NK-92 (cell line): ENCODE data around the gene ZNF585A.
"Not testable (repeated sequence)": the region's sequence is repeated elsewhere in the genome, so short reads cannot be mapped to it uniquely, and the experiment has no call there.

ENCODE experiments used
- DNase-seq: peaks from one replicate; lab custom pipeline; 2025; ENCODE audit not compliant: unreplicated experiment; lab: John Stamatoyannopoulos, UW

Gene ZNF585A

DNA sequence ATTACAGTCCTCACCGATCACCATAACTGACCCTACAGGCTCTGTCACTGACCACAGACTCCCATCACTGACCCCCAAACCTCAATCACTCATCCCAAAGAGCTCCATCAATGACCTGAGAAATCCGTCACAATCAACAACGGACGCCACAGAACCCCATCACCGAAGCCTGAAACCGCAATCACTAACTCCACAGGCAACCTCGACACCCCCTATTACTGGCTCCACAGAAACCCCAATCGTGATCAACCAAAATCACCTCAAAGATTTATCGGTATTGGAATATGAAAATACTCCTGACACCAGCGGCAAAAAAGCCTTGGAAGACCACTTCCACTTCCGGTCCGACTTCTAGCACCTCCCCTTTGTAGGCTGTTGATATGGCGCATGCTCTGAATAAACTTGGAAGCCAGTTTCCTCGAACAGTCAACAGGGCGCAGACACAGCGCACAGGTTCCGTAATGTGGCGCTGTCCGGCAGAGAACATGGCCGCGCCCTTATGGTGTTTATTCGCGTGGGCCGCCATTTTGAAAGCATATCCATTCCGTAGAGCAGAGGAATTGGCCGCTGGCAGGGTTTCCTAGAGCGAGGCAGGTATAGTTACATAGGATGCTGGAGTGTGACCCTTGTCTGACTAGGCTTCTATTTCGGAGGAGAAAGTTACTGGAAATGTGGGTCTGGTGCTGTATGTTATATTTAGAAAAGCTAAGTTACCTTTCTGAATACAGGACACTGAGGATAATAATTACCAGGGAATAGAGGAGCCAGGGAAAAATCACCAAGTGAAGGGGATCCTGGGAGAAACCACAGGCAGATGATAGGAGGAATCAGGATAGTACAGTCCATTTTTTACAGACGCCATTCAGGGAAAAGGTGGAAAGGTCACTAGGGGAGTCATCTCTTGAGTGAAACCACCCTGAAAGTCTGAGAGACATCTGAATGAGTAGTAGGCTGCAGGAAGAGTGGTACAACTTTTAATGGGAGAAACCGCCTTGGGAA is at the start of gene ZNF585A:
Gene ZNF585A (minus strand): TSS at position 328 of the 999 bp plus-strand sequence. CDS start 2,785 bp downstream, outside the sequence.
- peak; percentile 49 for DNase-seq

DNA sequence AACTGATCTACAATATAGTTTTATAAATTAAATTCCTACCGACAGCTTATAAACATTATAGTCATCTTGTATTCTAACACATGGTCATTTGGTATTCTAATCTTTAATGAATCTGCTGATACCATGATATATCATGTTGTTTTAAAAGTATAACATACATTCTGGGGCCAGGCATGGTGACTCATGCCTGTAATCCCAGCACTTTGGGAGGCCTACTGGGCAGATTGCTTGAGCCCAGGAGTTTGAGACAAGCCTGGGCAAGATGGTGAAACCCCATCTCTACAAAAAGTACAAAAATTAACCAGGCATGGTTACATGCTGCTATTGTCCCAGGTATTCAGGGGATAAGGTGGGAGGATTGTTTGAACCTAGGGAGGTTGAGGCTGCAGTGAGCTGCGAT is 48.6 kb upstream of the ZNF585A start:
- no peak for DNase-seq

- DNase-seq = no peak
Measured at GRCh38 chr19:37220383-37220782, 47.9 kb upstream of the ZNF585A start.

DNA sequence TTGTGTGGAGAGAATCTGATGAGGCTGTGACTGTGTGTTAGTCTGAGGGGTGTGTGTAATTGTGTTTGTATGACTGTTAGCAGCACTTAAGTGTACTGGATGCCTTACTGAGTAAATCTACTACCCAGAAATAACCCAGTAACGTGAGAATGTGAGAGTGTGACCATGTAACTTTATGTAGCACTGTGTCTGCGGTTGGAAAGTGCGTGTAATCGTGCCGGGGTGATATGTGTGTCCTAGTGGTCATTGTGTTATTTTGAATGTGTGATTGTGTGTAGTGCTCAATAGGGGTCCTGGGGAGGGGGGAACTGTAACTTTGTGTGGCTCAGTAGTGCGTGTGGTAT is 46.1 kb upstream of the ZNF585A start:
- DNase-seq = no peak

- no peak for DNase-seq
Measured at GRCh38 chr19:37217775-37218591, 45.5 kb upstream of the ZNF585A start, which contains the start of gene ZNF383. TSS of gene ZNF383 (plus strand) at chr19:37218214. CDS start at chr19:37230454, 12,240 bp downstream.

DNA sequence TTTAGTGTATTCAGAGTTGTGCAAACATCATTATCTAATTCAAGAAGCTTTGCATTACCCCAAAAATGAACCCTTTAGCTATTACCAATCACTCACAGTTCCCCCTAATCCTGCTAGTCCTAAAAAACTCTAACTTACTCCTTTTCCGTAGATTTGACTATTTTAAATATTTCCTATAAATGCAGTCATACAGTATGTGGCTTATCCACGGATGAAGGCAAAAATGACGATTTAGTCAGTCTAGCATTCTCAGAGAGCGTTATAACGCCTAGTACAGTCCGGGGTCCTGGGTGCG is 44.9 kb upstream of the ZNF585A start:
- no peak for DNase-seq

DNA sequence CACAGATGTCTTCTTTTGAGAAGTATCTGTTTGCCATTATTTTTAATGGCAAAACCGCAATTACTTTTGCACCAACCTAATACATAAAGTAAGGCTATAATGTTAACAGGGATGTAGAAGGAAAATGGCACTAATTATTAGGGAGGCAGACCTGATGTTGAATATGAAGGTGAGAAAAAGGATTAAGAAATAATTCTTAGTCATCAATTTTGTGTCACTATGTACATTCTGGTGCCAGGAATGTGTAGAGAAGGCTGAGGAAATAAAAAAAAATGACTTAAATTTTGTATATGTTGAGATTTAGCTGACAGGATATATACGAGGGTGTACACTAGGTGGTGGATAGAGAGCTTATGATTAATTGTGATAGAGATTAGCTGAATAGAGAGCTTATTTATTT is 25.3 kb upstream of the ZNF585A start:
- DNase-seq = no peak

GRCh38 chr19:37197115-37197514 is 24.6 kb upstream of the ZNF585A start:
- not testable (repeated sequence) for DNase-seq

- DNase-seq = not testable (repeated sequence)
Measured at GRCh38 chr19:37195248-37195647, 22.8 kb upstream of the ZNF585A start.

DNA sequence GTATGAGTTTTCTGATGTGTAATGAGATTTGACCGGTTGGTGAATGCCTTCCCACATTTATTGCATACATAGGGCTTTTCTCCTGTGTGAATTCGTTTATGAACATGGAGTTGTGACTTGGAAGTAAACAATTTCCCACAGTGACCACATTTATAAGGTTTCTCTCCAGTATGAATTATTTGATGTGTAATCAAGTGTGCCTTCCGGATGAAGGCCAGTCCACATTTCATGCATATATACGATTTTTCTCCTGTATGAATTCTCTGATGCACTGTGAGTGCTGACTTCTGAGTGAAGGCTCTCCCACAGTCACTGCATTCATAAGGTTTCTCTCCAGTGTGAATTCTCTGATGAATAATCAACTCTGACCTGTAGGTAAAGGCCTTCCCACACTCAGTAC is 13.6 kb upstream of the ZNF585A start:
- not testable (repeated sequence) for DNase-seq

DNA sequence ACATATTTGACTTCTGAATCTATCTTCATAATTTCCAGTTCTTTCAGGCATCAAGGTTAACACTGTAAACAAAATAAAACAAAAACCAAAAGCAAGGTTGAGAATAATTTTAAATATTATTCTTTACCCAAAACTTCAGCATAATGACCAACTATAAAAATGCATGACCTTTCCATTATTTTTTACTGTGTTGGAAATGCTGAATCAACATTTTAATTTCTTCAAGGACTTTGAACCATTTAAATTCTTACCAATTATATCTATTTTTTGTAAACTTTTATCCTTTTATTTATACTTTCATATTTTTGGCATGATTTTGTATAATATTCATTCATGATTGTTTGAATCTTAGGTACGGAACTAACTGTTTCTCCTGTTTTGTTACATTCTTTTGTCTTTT is 6.9 kb downstream of the ZNF585A start:
- no peak for DNase-seq

GRCh38 chr19:37160153-37160552 is 12.3 kb downstream of the ZNF585A start:
- no peak for DNase-seq

DNA sequence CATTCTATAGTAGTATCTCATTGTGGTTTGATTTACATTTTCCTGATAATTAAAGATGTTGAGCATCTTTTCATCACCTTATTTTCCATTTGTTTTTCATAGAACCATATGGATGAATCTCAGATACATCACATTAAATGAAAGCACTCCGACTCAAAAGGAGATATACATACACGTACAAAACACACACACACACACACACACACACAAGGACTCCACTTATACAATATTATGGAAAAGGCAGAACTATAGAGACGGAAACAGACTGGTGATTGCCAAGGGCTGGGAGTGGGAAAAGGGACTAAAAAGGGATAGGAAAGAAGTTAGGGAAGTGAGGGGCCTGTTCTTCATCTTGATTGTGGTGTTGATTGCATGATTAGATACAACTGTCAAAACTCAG is 24.3 kb downstream of the ZNF585A start:
- no peak for DNase-seq

DNA sequence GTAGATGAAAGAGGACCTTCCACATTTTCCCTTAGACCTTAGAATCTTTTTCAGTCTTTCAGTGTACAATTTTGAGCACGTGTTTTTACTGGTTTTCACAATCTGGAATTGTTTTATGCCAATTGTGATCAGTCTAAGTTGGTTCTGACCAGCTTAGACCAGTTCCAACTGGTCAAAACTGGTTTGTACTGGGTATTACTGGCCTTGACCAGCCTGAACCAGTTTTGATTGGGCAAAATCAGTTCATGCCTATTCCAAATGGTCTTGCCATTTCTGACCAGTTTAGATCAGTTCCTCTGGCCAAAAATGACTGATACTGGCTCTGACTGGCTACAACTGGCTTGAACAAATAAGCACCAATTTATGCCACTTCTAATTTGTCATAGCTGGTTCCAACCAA is 36.4 kb downstream of the ZNF585A start:
- no peak for DNase-seq

GRCh38 chr19:37128821-37129177 is 43.7 kb downstream of the ZNF585A start:
- no peak for DNase-seq

DNA sequence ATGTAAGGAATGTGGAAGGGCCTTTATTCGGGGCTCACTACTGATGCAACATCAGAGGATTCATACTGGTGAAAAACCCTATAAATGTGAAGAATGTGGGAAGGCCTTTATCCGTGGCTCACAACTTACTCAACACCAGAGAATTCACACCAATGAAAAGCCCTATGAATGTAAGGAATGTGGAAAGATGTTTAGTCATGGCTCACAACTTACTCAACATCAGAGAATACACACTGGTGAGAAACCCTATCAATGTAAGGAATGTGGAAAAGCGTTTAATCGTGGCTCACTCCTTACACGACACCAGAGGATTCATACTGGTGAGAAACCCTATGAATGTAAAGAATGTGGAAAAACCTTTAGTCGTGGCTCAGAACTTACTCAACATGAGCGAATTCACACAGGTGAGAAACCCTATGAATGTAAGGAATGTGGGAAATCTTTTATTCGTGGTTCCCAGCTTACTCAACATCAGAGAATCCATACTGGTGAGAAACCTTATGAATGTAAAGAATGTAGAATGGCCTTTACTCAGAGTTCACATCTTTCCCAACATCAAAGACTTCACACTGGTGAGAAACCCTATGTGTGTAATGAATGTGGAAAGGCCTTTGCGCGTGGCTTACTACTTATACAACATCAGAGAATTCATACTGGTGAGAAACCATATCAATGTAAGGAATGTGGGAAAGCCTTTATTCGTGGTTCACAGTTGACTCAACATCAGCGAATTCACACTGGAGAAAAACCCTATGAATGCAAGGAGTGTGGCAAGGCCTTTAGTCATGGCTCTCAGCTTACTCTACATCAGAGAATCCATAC is 44.3 kb downstream of the ZNF585A start:
- no peak for DNase-seq

DNA sequence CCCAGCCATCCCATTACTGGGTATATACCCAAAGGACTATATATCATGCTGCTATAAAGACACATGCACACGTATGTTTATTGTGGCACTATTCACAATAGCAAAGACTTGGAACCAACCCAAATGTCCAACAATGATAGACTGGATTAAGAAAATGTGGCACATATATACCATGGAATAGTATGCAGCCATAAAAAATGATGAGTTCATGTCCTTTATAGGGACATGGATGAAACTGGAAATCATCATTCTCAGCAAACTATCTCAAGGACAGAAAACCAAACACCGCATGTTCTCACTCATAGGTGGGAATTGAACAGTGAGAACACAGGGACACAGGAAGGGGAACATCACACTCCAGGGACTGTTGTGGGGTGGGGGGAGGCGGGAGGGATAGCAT is 50.4 kb downstream of the ZNF585A start:
- not testable (repeated sequence) for DNase-seq

DNA sequence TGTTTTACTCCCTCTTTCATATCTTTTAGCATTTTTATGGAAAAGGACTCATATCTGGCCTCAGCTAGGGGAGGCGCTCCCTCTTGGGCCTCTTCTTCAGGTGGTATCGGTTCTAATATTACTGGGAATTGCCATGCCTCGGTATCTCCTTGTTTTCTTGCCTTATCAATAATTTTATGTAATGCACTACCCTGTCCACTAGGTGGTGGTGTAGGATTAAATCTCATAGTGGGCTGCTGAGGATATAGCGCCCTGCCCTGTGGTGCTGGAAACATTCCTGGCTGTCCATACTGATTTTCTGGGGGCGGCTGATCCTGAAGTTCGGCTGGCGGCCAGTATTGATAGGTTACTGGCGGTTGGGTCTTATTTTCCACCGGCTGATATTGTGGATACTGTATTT is 58.5 kb downstream of the ZNF585A start:
- no peak for DNase-seq

DNA sequence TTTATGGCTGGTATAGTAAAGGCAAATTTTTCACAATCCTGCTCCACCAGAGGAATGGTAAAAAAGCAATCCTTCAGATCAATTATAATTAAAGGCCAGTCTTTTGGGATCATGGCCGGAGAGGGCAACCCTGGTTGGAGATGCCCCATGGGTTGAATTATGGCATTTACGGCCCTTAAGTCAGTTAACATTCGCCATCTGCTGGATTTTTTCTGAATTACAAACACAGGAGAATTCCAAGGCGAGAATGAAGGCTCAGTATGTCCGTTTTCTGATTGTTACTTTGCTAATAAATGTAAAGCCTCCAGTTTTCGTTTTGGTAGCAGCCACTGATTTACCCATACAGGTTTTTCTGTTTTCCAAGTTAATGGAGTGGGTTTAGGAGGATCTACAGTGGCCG is 60.7 kb downstream of the ZNF585A start:
- DNase-seq = not testable (repeated sequence)

- not testable (repeated sequence) for DNase-seq
Measured at GRCh38 chr19:37104135-37104534, 68.4 kb downstream of the ZNF585A start.

- DNase-seq = no peak
Measured at GRCh38 chr19:37098570-37098969, 73.9 kb downstream of the ZNF585A start.
